GM23338 (cell line): ENCODE measurements around the gene IGF2BP2.

ENCODE experiments used
- CTCF ChIP-seq, 2 experiments: fragments of 200-600 bp in 1 of 2; sonication (generic) in 1 of 2; conservative IDR thresholded peaks; 2 replicates each; pipeline versions ENCODE4 v1.5.1 to v1.6.1; 2016 to 2017; ENCODE audit warnings: antibody characterized with exemption in 2 of 2, low read depth in 2 of 2, mild to moderate bottlenecking in 2 of 2, moderate library complexity in 1 of 2
- EZH2 ChIP-seq: fragments of 200-600 bp; sonication (generic); IDR thresholded peaks from one replicate; pipeline ENCODE4 v1.8.0; 2017; ENCODE audit warnings: antibody characterized with exemption, mild to moderate bottlenecking, low read depth; ENCODE audit not compliant: unreplicated experiment
- EZH2phosphoT487 ChIP-seq: fragments of 200-600 bp; sonication (generic); IDR thresholded peaks from one replicate; pipeline ENCODE4 v1.8.1; 2018; ENCODE audit warnings: antibody characterized with exemption; ENCODE audit not compliant: unreplicated experiment
- JUNB ChIP-seq: IDR thresholded peaks from one replicate; pipeline ENCODE4 v1.6.1; 2016; ENCODE audit warnings: antibody characterized with exemption; ENCODE audit not compliant: unreplicated experiment
- POLR2AphosphoS5 ChIP-seq: IDR thresholded peaks from 2 replicates; pipeline ENCODE4 v1.6.1; 2016; ENCODE audit warnings: antibody characterized with exemption, low read depth
- ZNF331 ChIP-seq: fragments of 250-450 bp; sonication (Bioruptor Pico); IDR thresholded peaks from 2 replicates; pipeline ENCODE4 v1.5.0; 2020; ENCODE audit warnings: low read depth, mild to moderate bottlenecking, moderate library complexity

- TF ChIP-seq EZH2 (no peak), CTCF (conservative IDR thresholded peaks at IDR 0.05; ENCODE audit: low read depth in 2 of 2) (no peak), JUNB (no peak), ZNF331 (CRISPR knock-in tag) (no peak), EZH2phosphoT487 (no peak), POLR2AphosphoS5 (no peak)
These were observed 92.1 kb downstream of the IGF2BP2 start for GRCh38 chr3:185732782-185733181.
